GM21786 (cell line): ENCODE measurements around the gene RIT1.
"Not testable (repeated sequence)": the region's sequence is repeated elsewhere in the genome, so short reads cannot be mapped to it uniquely, and the experiment has no call there.

Experiments used
- ATAC-seq: cut with Tn5 transposase; IDR thresholded peaks from one replicate; pipeline ENCODE4 v1.9.1; 2021; ENCODE audit not compliant: unreplicated experiment

RIT1 gene

DNA sequence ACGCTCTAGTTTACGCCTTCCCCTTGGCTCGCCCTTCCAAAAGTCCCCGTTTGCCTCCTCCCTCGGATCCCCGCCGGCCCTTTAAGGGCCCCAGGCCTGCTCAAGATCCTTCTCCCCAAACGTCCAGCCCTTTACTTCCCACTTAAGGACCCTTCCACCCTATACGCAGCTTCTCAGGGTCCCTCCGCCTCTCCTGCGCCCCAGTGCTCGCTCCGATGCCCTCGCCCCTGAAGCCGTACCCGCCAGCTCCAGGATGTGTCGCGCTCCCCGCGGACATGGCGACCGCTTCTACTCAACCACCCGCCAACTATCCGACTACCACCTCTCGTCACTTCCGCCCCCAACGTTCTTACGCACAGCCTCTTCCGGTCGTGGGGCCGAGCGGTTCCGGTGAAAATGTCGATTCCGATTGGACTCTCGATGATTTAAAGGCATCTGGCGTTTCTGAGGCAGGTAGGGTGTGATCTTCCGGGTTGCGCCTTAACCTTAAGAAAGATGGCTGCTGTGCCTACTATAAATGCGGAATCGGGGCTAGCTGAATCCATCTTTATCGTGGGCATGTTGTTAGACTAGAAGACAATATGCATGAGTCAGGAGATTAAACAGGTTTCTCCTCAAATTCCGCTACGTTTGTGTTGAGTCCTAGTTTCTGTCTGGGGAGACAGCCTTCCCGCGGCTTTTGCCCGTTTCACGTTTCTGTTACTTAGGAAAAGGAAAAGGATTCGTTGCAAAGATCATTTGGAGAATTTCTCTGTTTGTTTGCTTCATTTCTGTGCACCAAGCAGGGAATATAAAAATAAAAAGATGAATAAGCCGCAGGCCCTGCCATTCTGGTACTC, 23.2 kb upstream of the RIT1 start, which contains the start of gene KHDC4:
KHDC4 (minus strand) TSS at position 317 of the 839 bp plus-strand sequence; CDS start at position 277, 40 bp downstream.
- ATAC-seq: peak; percentile 93

DNA sequence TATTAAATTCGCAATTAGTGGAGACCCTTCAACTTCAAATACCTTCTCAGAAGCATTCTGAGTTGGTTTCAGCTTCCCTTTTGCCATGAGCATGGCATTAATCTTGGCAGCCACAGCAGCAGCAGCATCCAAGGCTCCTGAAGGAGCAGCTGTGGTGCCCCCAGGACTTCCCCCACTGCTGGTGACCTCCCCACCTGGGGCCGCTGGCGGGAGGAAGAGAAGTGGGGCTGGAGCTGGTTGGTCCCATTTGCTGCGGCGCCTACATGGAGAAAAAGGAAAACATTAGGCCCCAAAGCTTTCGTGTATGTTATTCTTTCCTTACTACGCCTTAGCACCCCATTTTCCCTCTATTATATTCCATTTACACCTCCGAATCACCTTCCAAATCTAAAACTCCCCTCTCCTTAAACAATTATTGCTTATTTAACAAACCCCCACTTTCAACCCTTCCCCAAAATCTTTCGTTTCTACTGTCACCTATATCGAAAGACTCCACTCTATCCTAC, 22.5 kb upstream of the RIT1 start:
- ATAC-seq: no peak

DNA sequence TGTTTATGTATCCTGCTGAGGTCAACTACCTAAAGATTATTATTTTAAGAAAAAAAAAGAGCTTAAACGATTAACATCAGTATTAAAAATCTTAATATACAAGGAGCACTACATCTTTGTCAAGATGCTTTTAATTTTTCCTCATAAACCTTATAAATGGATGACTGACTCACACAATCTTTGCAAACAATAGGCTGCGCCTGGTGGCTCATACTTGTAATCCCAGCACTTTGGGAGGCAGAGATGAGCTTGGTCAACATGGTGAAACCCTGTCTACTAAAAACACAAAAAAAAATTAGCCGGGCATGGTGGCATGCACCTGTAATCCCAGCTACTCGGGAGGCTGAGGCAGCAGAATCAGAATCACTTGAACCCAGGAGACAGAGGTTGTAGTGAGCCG, 21.3 kb upstream of the RIT1 start:
- no peak for ATAC-seq

DNA sequence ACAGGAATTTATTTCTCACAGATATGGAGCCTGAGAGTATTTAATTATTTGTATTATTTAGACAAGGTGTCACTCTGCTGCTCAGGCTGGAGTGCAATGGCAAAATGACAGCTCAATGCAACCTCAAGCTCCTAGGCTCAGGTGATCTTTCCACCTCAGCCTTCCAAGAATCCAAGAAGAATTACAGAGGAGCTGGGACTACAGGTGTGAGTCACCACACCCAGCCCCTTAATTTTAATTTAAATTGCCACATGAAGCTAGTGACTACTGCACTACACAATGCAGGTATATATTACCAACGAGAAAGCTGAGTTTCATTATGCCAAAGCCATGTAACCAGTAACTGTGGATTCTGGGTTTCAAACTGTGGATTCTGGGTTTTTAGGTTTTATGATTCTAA, 20.9 kb upstream of the RIT1 start:
- ATAC-seq: no peak

DNA sequence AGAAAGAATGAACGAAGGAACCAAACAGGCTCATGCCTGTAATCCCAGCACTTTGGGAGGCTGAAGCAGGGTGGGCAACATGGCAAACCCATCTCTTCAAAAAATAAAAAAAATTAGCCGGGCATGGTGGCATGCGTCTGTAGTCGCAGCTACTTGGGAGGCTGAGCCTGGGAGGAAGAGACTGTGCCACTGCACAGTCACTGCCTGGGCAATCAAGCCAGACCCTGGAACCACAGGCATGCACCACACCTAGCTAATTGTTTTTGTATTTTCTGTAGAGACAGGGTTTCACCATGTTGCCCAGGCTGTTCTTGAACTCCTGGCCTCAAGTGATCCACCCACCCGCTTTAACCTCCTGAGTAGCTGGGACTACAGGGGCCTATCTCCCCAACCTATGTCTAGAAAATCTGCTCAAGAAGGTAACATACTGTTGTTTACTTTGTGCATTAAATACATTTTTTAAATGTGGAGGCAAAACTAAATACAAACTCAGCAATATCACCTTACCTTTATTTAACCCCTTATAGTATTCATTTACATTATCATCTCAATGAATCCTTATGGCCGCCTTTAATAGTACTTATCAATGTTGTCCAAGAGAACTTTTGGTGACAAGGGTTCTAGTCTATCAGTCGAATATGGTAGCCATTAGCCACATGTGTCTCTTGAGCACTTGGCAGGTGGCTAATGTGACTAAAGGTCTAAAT, 20.3 kb upstream of the RIT1 start:
- ATAC-seq: no peak

DNA sequence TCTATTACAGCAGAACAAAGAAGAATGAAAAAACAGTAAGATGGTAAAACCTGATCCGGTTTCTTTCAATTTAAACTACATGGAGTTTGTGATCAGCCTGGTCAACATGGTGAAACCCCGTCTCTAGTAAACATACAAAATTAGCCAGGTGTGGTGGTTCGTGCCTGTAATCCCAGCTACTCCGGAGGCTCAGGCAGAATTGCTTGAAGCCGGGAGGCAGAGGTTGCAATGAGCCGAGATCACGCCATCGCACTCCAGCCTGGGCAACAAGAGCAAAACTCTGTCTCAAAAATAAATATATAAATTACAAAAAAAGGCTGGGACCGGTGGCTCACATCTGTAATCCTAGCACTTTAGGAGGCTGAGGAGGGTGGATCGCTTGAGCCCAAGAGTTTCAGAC, 19.6 kb upstream of the RIT1 start:
- not testable (repeated sequence) for ATAC-seq

DNA sequence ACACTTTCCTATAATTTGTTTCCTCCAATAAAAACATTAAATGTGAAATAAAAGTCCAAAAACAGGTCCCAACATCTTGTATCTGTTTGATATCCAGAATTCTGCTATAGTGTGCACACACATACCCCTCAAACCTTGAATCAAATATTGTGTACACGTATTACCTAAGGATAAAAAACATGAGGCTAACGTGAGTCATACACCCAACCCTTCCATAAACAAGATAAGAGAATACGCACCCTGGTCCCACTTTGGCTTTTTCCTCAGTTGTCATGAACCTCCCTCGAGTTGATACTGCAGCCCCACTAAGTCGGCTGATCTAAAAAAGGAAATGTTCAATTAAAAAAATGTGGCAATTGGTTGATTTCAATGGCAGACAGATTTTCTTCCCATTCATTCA, 17.9 kb upstream of the RIT1 start:
- ATAC-seq: no peak

DNA sequence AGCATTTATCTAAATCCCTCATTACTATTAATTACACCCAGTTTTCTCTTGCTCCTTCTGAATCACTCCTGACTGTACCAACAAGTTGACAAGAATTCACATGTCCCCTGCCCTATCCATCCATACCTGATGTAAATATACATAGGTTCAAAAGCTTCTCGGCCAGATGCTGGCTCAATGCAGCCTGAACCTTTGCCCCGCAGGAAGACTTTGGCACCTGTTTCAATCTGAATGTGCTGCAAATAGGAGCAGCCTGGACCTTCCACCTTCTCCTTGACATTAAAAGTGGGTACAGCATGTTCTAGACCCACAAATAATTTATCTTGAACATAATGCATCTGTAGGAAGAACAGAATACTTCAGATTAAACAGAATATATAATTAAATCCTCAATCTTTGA, 14.4 kb upstream of the RIT1 start:
- ATAC-seq: no peak

DNA sequence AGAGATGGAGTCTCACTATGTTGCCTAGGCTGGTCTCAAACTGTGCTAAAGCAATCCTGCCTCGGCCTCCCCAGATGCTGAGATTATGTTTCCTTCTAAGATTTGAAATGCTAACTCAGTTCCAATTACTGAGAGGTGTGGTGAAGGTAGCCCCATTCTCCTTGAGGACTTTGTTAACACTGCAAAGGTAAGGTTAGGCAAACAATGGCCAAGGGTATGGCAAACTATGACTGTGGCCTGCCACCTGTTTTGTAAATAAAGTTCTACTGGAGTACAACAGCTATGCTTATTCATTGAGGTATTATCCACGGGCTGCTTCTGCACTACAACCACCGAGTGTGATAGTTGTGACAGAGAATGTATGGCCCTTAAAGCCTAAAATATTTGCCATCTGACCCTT, 9.6 kb upstream of the RIT1 start:
- no peak for ATAC-seq

DNA sequence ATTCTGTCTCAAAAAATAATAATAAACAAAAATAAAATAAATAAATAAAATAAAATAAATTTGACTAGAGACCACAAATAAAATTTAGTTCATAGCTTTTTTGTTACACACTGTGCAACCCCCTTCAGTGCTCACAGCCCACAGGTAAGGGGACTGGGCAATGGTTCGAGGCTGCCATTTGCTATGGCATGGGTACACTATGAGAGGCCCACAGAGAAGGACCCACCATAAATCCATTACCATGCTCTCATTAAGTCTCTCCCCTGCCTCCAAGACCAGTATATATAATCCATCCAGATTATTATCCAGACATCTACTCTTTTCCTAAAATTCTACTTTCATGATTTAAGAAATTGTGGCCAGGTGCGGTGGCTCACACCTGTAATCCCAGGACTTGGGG, 8.7 kb upstream of the RIT1 start:
- ATAC-seq: no peak

DNA sequence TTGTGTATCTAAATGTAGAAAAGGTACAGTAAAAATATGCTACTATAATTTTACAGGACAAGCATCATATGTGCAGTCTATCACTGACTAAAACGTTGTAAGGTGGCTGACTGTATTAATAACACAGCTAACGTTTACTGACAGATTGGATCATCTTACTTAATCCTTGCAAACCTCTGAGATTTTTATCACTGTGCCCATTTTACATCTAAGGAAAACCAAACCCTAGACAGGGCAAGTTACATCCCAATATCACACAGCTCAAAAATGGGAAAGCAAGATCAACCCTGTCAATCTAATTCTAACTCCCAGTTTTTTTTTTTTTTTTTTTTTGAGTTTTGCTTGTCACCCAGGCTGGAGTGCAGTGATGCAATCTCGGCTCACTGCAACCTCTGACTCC, 7.5 kb upstream of the RIT1 start:
- no peak for ATAC-seq

DNA sequence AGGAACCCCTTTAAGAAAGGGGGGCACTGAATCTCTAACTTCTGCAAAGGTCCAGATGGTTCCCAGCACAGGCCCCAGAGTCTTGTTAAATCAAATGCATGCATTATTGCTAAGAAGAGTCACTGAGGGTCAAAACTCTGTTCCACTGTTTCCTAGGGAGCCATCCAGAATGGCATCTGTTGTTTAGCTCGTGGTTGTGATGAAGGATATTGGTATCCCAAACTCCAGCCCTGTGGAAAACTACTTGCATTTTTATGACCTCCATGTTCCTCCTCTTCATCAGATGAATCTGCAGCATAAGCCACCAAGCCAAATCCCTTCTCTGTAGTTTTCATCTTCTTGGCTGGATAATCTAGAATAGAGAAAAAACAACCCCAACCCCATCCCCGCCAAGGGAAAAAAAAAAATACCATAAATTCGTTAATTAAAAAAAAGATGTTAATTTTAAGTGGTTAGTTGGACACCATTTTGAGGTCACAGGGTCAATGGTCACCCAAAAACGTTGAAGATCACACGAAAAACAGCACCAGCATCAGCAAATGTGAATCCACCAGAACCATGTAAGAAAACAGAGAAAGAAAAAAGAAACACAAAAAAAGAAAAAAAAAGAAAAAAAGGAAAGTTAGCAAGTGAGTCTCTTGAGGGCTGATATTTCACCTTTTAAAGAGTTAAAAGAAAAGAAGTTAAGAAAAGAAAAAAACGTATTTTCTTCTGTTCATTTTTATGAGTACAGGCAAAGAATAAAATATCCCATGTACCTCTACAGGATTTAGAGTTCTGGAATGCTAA, 3.0 kb upstream of the RIT1 start:
- no peak for ATAC-seq

DNA sequence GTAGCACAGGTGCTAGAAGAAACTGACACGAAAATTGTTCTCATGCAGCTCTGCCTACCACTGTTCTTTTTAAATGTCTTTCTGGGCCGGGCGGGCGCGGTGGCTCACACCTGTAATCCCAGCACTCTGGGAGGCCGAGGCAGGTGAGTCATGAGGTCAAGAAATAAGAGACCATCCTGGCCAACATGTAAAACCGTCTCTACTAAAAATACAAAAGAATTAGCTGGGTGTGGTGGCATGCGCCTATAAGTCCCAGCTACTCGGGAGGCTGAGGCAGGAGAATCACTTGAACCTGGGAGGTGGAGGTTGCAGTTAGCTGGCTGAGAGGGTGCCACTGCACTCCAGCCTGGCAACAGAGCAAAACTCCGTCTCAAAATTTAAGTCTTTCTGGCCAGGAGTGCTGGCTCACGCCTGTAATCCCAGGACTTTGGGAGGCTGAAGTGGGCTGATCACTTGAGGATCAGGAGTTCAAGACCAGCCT, 947 bp upstream of the RIT1 start:
- no peak for ATAC-seq

DNA sequence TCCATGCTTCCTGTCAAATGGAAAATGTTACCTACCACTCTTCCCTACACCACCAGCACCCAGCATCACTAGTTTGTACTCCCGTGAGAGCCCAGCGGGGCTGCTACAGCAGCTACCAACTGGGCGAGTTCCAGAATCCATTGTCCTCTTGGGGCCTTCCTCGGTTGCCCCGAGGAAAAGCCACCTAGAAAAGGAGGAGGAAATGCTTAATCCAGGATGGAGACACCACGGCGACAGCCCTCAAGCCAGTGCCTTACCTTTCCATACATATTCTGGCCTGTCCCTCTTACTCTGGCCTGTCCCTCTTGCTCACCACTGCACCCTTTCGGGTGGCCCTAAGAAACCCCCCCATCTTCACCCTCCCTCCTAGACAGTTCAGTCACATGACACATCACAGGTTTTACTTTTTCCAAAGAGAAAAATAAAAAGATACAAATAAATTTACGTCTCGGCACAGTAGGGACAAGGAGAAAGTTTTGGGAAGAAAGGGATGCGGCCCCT, 478 bp downstream of the RIT1 start:
- peak; percentile 14 for ATAC-seq

DNA sequence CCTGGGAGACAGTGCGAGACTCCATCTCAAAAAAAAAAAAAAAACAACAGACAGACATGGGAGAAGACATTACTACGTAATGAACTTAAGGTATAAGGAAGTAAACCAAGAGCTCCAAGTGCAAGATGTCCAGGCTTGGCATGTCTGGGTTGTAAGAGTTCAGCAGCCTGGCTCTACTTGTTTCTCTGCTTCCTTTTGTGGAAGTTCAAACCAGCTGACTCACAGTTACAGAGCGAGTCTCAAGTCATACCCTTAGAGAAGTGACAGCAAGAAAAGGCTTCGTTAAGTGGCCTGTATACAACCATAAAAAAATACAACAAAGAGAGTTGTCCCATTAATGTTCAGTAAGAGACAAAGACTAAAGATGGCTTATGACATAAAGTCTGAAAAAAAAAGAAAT, 1.3 kb downstream of the RIT1 start:
- no peak for ATAC-seq

DNA sequence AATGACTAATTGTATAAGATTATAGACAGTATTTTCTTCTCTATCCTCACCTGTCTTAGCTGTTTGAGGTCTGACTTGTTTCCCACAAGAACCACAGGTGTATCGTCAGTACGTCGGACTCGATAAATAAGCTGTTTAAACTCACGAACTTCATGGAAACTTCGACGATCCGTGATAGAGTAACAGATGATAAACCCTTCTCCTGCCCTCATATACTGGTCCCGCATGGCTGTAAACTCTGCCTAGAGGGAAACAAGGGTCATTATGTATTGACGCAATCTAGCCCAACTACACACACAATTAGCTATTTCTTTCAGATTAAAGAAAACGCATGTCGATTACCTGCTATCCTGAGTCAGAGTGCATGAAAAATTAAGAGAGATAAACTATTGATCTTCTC, 6.9 kb downstream of the RIT1 start:
- ATAC-seq: no peak

DNA sequence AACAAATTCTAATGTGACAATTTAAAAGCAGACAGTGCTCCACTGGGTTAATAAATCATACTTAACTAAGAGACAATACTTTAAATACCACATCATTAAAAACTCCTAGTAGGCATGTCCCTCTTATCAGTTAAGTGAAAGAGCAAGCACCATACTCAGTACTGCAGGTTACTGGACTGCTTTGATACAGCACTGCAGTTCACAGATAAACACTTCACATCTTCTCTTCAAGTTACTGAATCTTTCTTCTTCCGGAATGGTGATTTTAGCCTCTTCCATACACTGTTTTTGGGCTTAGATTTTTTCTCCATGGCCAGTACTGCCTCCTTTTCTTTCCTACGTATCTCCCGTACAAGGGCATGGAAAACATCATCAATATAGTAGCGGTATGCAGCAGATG, 11.0 kb downstream of the RIT1 start:
- no peak for ATAC-seq

DNA sequence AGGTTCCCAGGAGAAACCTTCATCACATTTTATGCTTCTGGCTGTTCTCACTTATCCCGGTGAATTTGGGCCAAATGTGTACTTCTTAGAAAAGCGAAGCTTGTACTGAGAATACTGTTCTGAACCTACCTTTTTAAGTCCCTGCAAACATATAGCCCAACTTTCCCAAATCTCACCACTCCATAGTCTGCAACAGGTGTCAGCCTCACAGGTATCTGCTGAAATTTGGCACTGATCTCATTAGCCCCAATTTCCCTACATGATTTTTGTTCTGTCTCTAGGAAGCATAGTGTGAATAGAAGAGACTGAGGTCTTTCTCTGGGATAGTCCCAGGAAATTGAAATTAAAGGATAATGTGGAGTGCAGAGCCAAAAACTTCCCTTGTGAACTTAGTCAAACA, 11.5 kb downstream of the RIT1 start:
- no peak for ATAC-seq

DNA sequence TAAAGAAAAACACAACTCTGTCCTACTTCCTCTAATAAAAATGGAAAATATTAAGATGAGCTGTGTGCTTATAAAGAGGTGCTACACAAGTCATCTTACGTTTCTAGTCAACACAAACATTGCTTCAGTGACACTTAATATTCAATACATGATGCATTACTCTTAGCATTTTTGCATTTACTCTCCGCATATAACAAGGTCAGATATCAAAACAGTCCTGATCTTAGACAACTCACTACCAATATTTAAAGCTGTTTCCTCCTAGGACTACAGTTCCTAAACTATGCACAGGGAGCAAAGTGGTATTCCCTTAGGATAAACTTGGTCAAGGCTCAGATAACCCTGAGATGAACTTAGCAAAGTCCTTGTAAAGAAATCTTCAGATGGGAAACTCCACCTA, 12.3 kb downstream of the RIT1 start:
- no peak for ATAC-seq

DNA sequence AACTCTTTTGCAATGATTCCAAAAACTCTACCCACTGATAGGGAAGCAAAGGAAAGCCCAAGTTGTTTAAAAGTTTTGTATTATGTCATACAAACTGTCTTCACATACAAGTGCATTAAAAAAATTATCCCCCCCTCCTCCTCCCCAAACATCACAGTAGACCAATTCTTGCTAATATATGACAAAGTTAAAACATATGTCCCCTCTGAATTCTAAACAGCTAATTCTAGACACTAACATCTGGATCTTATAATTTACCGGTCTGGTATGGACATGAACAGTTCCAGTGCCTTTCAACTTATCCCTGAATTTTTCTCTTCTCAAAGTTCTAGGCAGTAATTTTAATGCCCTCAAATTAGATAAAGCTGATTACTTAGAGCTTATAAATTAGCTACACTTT, 13.4 kb downstream of the RIT1 start:
- ATAC-seq: no peak

DNA sequence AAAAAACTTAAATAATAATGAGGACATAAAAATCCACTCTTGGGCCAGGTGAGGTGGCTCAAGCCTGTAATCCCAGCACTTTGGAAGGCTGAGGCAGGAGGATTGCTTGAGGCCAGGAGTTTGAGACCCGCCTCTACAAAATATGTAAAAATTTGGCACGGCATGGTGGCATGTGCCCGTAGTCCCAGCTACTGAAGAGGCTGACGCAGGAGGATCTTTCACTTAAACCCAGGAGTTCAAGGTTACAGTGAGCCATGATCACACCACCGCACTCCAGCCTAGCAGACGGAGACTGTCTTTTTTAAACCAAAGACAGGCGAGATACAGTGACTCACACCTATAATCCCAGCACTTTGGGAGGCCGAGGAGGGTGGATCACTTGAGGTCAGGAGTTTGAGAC, 14.7 kb downstream of the RIT1 start:
- ATAC-seq: not testable (repeated sequence)
